NT2/D1 (cell line): ENCODE measurements around the gene TRPV5.

Experiments used
- SUZ12 ChIP-seq: IDR thresholded peaks from 2 replicates; pipeline ENCODE4 v1.6.1; 2011; ENCODE audit not compliant: insufficient read length, insufficient read depth; ENCODE audit errors: extremely low read depth
- YY1 ChIP-seq: IDR thresholded peaks from 2 replicates; pipeline ENCODE4 v1.6.1; 2011; ENCODE audit not compliant: insufficient read length, insufficient read depth

DNA sequence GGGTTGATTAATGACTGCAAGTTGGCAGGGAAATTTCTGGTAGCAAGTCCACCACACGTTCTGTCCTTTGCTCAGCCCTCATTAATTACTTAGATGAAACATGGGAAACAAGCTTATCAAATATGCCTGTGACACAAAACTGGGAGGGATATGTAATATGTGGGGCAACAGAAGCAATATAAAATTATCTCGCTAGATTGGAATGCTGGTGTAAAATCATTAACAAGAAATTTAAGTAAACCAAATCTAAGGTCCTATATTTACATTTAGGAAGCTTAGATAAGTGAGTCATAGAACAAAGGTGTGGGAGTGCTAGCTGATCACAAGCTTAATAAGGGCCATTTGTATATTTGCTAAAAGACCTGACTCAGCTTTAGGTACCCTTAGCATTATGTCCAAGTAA is 23.5 kb downstream of the TRPV5 start:
- TF ChIP-seq YY1 (no peak), SUZ12 (no peak)
